HG02885 (cell line): ENCODE results near the gene GMDS.
A peak's percentile ranks its signal among the peaks of the same experiment; 100 is the strongest.

Source experiments
- ATAC-seq: cut with Tn5 transposase; IDR thresholded peaks from one replicate; pipeline ENCODE4 v1.9.1; 2021; ENCODE audit warnings: mild to moderate bottlenecking; ENCODE audit not compliant: unreplicated experiment, poor library complexity

GMDS gene

DNA sequence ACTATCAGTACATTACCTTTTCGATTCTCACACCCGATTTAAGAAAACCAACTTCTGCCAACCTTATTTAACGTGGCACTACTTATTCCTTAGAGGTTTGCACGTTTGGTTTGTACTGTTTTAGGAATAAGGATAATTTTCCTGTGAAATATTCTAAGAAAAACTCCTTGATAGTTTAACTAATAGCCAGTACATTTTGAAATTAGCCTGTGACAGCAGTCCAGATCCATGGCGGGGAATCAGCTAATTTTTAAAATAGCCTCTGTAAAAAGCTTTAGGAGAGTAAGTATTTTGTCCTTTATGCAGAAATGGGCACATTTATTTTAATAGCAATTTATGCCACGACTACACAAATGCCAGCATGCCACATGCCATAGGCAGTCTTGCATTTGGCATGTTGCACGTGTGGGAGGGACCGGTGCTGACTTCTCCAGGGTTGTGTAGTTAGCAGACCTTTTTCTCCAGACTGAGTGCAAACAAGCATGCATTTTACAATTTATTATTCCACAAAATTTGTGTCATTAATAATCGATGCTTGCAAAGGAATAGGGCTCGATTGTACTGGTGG is 629.5 kb downstream of the GMDS start:
- no peak for ATAC-seq

DNA sequence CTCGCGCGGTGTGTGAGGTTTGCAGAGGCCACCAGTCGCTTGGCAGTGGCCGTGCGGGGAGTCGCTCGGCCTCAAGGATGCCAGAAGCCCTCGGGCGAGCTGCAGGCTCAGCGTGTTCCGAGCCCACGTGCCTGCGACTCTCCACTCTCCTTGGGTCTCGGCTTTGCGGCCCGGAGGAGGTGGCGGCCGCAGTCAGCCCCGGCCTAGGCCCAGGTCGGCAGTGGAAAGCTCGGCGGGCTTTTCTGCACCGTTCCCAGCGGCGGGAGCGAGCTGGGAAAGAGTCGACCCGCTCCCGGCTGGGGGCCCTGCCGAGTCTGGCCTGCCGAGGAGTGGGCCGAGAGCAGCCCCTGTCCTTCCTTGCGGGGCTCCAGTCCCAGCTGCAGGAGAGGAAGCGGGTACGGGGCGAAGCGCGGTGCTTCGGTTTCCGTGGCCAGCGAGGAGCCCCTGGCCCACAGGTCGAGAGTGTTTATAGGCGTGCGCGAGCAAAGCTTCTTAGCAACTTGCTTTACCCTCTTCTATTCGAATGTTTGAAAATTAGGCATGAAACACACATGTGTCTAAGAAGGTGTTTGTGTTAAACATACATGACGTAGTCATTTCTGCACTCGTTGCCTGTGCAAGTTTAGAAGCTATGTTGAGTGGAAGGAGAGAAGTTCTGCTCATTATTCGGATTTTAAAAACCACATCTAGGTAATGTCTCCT is 630.1 kb downstream of the GMDS start:
- ATAC-seq: no peak

DNA sequence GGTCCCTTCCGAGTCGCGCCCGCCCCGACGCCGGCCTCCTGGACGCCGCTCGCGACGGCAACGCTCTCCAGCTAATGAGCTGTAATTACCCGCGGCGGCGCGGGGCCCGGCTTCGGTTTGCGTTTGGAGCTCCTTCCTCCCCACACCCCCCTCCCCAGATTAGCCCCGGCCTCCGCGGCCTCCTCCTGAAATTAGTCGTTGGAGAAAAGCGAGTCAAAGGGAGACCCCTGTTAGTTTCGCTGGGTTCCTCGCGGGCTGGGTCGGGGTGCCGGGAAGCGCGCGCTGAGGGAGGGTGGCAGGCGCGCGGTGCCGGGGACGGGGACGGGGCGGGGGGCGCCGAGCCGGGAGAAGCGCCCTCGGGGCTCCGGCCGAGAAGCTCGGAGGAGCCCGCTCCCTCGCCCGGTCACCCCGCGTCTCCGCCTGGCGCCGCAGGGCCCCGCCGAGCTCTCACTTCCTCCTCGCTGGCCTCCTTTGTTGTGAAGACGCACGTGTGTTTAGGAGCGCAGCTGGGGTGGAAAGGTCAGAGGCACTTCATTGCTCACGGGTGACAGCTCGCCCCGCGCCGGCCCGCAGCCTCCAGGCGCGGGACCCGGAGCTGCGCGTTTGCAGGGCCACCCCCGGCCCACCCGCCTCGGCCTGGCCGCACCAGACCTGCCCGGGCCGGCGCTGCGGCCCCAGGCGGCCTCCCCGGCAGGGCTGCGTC is 630.8 kb downstream of the GMDS start:
- no peak for ATAC-seq

DNA sequence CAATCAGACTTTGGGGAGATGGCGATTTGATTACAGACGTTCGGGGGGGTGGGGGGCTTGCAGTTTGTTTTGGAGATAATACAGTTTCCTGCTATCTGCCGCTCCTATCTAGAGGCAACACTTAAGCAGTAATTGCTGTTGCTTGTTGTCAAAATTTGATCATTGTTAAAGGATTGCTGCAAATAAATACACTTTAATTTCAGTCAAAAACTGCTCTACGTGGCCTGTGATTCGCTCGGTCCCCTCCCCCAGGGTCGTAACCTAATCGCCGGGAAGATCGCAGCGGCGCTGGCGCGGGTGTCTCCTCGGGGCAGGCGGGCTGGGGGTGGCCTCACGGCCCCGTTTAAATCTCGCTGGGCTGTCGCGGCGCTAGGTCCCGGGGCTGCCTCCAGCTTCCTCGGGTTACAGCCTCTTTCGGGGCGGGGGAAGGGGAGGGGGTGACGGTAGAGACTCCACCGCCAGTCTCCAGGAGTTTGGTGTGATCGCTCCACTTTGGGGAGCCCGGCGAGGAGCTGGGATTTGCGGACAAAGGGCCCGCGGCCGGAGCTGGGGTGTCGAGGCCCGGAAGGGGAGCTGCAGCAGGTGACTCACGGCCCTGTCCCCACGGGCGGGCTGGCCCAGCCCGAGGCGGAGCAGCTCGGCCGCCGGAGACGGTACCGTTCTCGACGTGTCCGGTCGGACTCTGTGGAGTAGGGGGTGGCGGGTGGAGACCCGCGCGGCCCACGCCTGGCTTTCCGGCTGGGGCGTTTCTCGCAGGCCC is 631.5 kb downstream of the GMDS start:
- no peak for ATAC-seq

- ATAC-seq: no peak
Measured at GRCh38 chr6:1613346-1613687, 632.1 kb downstream of the GMDS start.

DNA sequence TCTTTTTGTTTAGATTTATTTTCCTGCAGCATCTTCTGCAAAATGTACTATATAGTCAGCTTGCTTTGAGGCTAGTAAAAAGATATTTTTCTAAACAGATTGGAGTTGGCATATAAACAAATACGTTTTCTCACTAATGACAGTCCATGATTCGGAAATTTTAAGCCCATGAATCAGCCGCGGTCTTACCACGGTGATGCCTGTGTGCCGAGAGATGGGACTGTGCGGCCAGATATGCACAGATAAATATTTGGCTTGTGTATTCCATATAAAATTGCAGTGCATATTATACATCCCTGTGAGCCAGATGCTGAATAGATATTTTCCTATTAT is 632.5 kb downstream of the GMDS start:
- no peak for ATAC-seq

DNA sequence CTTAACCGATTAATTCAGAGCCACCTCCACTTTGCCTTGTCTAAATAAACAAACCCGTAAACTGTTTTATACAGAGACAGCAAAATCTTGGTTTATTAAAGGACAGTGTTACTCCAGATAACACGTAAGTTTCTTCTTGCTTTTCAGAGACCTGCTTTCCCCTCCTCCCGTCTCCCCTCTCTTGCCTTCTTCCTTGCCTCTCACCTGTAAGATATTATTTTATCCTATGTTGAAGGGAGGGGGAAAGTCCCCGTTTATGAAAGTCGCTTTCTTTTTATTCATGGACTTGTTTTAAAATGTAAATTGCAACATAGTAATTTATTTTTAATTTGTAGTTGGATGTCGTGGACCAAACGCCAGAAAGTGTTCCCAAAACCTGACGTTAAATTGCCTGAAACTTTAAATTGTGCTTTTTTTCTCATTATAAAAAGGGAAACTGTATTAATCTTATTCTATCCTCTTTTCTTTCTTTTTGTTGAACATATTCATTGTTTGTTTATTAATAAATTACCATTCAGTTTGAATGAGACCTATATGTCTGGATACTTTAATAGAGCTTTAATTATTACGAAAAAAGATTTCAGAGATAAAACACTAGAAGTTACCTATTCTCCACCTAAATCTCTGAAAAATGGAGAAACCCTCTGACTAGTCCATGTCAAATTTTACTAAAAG is 633.0 kb downstream of the GMDS start:
- no peak for ATAC-seq

- ATAC-seq: no peak
Measured at GRCh38 chr6:1611572-1612298, 633.7 kb downstream of the GMDS start.

DNA sequence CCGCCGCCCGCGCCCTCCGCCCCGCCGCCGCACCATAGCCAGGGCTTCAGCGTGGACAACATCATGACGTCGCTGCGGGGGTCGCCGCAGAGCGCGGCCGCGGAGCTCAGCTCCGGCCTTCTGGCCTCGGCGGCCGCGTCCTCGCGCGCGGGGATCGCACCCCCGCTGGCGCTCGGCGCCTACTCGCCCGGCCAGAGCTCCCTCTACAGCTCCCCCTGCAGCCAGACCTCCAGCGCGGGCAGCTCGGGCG is 634.2 kb downstream of the GMDS start:
- ATAC-seq: no peak

- peak; percentile 19 for ATAC-seq
Measured at GRCh38 chr6:1610497-1611321, 634.7 kb downstream of the GMDS start.

- peak; percentile 77 for ATAC-seq
Measured at GRCh38 chr6:1609648-1610496, 635.5 kb downstream of the GMDS start, which contains the start of gene FOXC1. Gene FOXC1 (plus strand): TSS chr6:1609915. CDS start chr6:1610446, 531 bp downstream.

- peak; percentile 2 for ATAC-seq
Measured at GRCh38 chr6:1609041-1609647, 636.3 kb downstream of the GMDS start.

GRCh38 chr6:1608222-1609040 is 637.0 kb downstream of the GMDS start:
- ATAC-seq: no peak

- ATAC-seq: no peak
Measured at GRCh38 chr6:1607516-1608221, 637.7 kb downstream of the GMDS start.

DNA sequence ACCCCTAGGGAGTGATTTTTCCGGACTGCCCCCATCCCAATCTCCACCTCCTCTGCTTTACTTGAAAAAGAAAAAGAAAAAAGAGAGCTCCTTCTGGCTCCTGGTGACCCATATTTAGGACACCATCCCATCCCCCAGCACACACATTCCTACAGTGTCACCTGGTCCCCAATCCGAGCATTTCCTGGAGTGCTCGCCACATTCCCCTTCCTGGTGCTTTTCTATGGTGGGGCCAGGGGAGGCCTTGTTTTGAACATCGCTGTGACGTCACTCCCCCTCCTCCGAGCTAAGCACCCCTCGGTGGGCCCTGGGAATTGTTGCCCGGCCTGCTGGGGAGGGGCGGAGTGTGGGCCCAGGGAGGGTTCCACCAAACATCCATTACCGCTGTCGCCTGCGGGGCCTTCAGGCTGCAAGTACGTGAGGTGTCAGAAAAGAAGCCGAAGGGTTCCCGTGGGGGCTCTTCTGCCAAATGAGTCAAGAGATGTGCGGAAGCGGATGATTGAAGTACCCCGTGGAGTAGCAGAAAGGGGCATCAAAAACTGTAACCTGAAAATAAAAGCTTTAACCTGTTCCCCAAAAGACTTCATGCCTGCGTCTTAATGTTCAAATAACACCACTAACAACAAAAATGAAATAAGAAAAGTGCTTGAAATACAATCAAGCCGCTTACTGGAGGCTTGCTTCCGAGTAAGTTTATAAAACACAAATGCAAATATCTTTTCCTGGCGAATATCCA is 638.5 kb downstream of the GMDS start:
- no peak for ATAC-seq
